NB4 (cell line): ENCODE measurements around the gene RPTOR.

Experiments
- DNase-seq: peaks from one replicate; pipeline ENCODE4 v3.0.0; 2010; ENCODE audit warnings: low read depth
- H3K4me3 ChIP-seq: one replicate; pipeline ENCODE4 v1.5.1; 2011; ENCODE audit warnings: mild to moderate bottlenecking, low read depth, low read length, moderate library complexity
- MYC ChIP-seq: IDR thresholded peaks from 2 replicates; pipeline ENCODE4 v1.6.1; 2011; ENCODE audit warnings: low read depth, low read length
- POLR2A ChIP-seq: IDR thresholded peaks from 2 replicates; pipeline ENCODE4 v1.6.1; 2011; ENCODE audit warnings: mild to moderate bottlenecking; ENCODE audit not compliant: insufficient read length; ENCODE audit errors: extremely low read depth
- TF ChIP-seq, protein P1 (sequence below): IDR thresholded peaks from one replicate; pipeline ENCODE4 v1.5.1; 2012; ENCODE audit warnings: low read depth, low read length
- TF ChIP-seq, protein P2 (sequence below): IDR thresholded peaks from 2 replicates; pipeline ENCODE4 v1.6.1; 2011; ENCODE audit warnings: low read depth, low read length

Gene RPTOR

DNA sequence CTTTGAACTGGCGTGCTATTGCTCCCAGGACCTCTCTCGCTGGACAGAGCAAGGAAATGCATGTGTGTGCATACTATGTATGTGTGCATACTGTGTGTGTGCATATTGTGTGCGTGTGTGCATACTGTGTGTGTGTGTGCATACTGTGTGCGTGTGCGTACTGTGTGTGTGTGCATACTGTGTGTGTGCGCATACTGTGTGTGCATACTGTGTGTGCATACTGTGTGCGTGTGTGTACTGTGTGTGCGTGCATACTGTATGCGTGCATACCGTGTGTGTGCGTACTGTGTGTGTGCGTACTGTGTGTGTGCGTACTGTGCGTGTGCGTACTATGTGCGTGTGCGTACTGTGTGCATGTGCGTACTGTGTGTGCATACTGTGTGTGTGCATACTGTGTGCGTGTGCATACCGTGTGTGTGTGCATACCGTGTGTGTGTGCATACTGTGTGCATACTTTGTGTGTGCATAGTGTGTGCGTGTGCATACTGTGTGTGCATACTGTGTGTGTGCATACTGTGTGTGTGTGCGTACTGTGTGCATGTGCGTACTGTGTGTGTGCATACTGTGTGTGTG is 89.4 kb downstream of the RPTOR start:
- H3K4me3 ChIP-seq = no peak overlapping the region
- no peak for DNase-seq
- TF ChIP-seq MYC (no peak), POLR2A (no peak)
- TF ChIP-seq, protein P1, sequence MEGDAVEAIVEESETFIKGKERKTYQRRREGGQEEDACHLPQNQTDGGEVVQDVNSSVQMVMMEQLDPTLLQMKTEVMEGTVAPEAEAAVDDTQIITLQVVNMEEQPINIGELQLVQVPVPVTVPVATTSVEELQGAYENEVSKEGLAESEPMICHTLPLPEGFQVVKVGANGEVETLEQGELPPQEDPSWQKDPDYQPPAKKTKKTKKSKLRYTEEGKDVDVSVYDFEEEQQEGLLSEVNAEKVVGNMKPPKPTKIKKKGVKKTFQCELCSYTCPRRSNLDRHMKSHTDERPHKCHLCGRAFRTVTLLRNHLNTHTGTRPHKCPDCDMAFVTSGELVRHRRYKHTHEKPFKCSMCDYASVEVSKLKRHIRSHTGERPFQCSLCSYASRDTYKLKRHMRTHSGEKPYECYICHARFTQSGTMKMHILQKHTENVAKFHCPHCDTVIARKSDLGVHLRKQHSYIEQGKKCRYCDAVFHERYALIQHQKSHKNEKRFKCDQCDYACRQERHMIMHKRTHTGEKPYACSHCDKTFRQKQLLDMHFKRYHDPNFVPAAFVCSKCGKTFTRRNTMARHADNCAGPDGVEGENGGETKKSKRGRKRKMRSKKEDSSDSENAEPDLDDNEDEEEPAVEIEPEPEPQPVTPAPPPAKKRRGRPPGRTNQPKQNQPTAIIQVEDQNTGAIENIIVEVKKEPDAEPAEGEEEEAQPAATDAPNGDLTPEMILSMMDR = no peak
- TF ChIP-seq, protein P2, sequence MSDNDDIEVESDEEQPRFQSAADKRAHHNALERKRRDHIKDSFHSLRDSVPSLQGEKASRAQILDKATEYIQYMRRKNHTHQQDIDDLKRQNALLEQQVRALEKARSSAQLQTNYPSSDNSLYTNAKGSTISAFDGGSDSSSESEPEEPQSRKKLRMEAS = no peak

DNA sequence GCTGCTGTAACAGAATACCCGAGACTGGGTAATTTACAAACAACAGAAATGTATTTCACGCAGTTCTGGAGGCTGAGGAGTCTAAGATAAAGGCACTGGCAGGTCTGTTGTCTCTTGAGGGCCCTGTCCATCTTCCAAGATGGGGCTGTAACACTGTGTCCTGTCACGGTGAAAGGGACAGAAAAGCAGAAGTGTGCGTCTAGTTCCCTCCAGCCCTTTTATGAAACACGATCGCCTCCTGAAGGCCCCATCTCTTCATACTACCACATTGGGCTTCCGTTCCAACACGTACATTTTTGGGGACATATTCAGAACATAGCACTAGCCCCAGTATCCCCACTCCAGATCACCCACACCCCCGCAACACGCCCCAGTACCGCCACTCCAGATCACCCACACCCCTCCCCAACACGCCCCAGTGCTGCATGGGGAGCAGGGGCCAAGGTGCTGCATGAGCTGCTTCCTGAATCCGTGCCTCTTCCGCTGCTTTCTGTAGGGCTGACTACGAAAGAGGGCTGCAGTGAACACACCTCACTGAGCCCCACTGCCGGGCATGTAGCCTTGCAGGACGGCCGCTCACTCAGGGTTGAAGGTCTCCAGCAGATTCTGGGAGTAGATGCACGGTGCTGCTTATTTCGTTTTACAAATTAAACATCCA is 91.9 kb downstream of the RPTOR start:
- no peak for DNase-seq
- H3K4me3 ChIP-seq = no peak overlapping the region
- TF ChIP-seq, protein P1 = no peak

DNA sequence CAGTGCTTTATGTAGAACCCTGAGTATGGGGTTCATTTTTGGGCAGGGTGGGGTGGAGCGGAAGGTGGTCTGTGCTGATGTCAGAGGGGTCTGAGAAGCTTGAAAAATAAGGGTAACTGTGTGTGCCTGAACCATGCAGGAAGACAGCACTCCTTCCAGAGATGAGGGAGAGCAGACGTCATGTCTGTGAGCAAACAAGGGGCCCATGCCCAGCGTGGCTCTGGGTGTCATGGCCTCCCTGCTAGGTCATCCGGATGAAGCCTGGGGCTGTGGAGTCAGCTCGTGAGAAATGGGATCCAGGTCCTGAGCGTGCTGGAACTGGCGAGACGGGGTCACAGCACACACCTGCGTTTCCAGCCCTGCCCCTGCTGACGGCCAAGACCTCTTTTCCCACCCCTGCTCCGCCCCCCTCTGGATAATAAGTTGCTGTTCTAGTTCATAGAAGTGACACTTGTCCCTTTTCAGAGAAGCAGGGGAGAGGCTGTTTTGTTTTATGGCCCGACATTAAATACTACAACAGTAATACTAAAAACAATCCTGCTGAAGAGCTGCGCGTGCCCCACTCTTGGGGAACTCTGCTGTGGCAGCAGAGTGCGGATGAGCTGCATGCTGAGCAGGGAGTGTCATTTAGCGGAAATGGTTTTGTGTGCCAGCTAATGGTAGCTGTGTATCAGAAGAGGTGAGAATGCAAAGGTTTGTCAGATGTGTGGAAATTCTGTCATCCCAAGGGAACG is 92.6 kb downstream of the RPTOR start:
- H3K4me3 ChIP-seq = no peak overlapping the region
- no peak for DNase-seq
- TF ChIP-seq POLR2A (no peak), MYC (no peak)
- TF ChIP-seq, protein P1 = no peak
- TF ChIP-seq, protein P2 = no peak

- TF ChIP-seq, protein P2 = no peak
- TF ChIP-seq MYC (no peak), POLR2A (no peak)
- TF ChIP-seq, protein P1 = no peak
- H3K4me3 ChIP-seq = no peak overlapping the region
- DNase-seq = no peak
Observed at GRCh38 chr17:80639658-80640057, 95.0 kb downstream of the RPTOR start.

- H3K4me3 ChIP-seq = no peak overlapping the region
- TF ChIP-seq MYC = no peak
- TF ChIP-seq, protein P2 = no peak
- TF ChIP-seq, protein P1 = no peak
- TF ChIP-seq POLR2A = no peak
- no peak for DNase-seq
Observed at GRCh38 chr17:80640366-80641084, 95.9 kb downstream of the RPTOR start.
